Smooth muscle cell (in vitro differentiated cells): Measurements from ENCODE around the gene OPA1. TPM values are rescaled to one million over a fixed set of nuclear protein-coding genes. Genes with fewer than 3 reads are reported as not detected.

Experiments
- DNase-seq: peaks from one replicate; lab custom pipeline; 2025; ENCODE audit not compliant: unreplicated experiment; lab: John Stamatoyannopoulos, UW
- H2AFZ ChIP-seq: fragments of 200-600 bp; sonication (generic); 2 replicates; pipeline ENCODE4 v1.6.0; 2016; ENCODE audit warnings: antibody characterized with exemption, low read depth, mild to moderate bottlenecking
- H3F3A ChIP-seq: fragments of 200-600 bp; sonication (generic); 2 replicates; pipeline ENCODE4 v1.6.0; 2017; ENCODE audit warnings: antibody characterized with exemption, low read depth
- H3K27ac ChIP-seq: fragments of 200-600 bp; sonication (generic); 2 replicates; pipeline ENCODE4 v1.5.1; 2016; ENCODE audit warnings: low read depth, mild to moderate bottlenecking
- H3K27me3 ChIP-seq: fragments of 200-600 bp; sonication (generic); 2 replicates; pipeline ENCODE4 v1.6.1; 2016; ENCODE audit warnings: low read depth, mild to moderate bottlenecking
- H3K36me3 ChIP-seq: fragments of 200-600 bp; sonication (generic); 2 replicates; pipeline ENCODE4 v1.5.1; 2016; ENCODE audit warnings: low read depth
- H3K4me1 ChIP-seq: fragments of 200-600 bp; sonication (generic); 2 replicates; pipeline ENCODE4 v1.5.1; 2016; ENCODE audit warnings: low read depth
- H3K4me2 ChIP-seq: fragments of 200-600 bp; sonication (generic); 2 replicates; pipeline ENCODE4 v1.6.0; 2016; ENCODE audit warnings: mild to moderate bottlenecking
- H3K4me3 ChIP-seq: fragments of 200-600 bp; sonication (generic); 2 replicates; pipeline ENCODE4 v1.5.1; 2016; ENCODE audit warnings: mild to moderate bottlenecking
- H3K79me2 ChIP-seq: fragments of 200-600 bp; sonication (generic); 2 replicates; pipeline ENCODE4 v1.6.0; 2016; ENCODE audit warnings: low read depth, mild to moderate bottlenecking
- H3K9ac ChIP-seq: fragments of 200-600 bp; sonication (generic); 2 replicates; pipeline ENCODE4 v1.6.0; 2016; ENCODE audit warnings: low read depth
- H3K9me3 ChIP-seq: fragments of 200-600 bp; sonication (generic); replicated peaks from 2 replicates; pipeline ENCODE4 v1.5.1; 2016; ENCODE audit warnings: low read depth
- H4K20me1 ChIP-seq: fragments of 200-600 bp; sonication (generic); 2 replicates; pipeline ENCODE4 v1.6.0; 2016; ENCODE audit warnings: low read depth
- CTCF ChIP-seq: fragments of 200-600 bp; sonication (generic); IDR thresholded peaks from 2 replicates; pipeline ENCODE4 v1.5.1; 2017; ENCODE audit warnings: borderline replicate concordance, mild to moderate bottlenecking, antibody characterized with exemption; ENCODE audit not compliant: insufficient read depth, poor library complexity, severe bottlenecking
- WGBS: methylation state at CpG from one replicate; pipeline ENCODE4 v1.1.7; 2016; ENCODE audit warnings: low lambda C conversion rate; 5-methylcytosine and 5-hydroxymethylcytosine counted together
- polyA plus RNA-seq: library from polyadenylated mRNA; unstranded; fragments of >200 nt; fragmentation: Nextera tagmentation; extraction: Ambion mirVana; gene quantifications from 2 replicates; pipeline ENCODE4 v1.2.1, GENCODE V29; 2016
- total RNA-seq: library from RNA; depleted of rRNA; stranded (reverse); fragments of >200 nt; gene quantifications from 2 replicates; pipeline ENCODE4 v1.2.3, GENCODE V29; 2014

OPA1 gene
- total and polyA plus RNA-seq, 2 experiments from 2014 or later = 23.8 to 56.0 TPM

GRCh38 chr3:193563426-193563825, 29.6 kb upstream of the OPA1 start:
- Histone ChIP-seq H3K9me3 (no peaks in the 10 kb centered on the region), H3K79me2 (no peaks in the 10 kb centered on the region), H3K9ac (no peak overlapping the region), H3K27me3 (peaks cover 3% of the 10 kb centered on the region), H3K4me2 (no peak overlapping the region), H3K4me1 (no peaks in the 10 kb centered on the region), H2AFZ (no peak overlapping the region), H3K27ac (no peak overlapping the region), H3K36me3 (no peaks in the 10 kb centered on the region), H3F3A (no peaks in the 10 kb centered on the region), H3K4me3 (no peak overlapping the region), H4K20me1 (no peaks in the 10 kb centered on the region)
- no peak for TF ChIP-seq CTCF
- no peak for DNase-seq
- WGBS = 96% methylated on average over 3 of the region's 3 CpGs

- H2AFZ ChIP-seq = no peak overlapping the region
- DNase-seq = no peak
- WGBS = 85% methylated on average over 1 of the region's 1 CpG
Measured at GRCh38 chr3:193564012-193564411, 29.0 kb upstream of the OPA1 start.

GRCh38 chr3:193569119-193569518, 23.9 kb upstream of the OPA1 start:
- H2AFZ ChIP-seq = no peak overlapping the region
- no peaks in the 10 kb centered on the region for H3K79me2 ChIP-seq
- H3K4me1 ChIP-seq = no peaks in the 10 kb centered on the region
- no peak overlapping the region for H3K27ac ChIP-seq
- no peak for TF ChIP-seq CTCF
- peaks cover 6% of the 10 kb centered on the region for H3K27me3 ChIP-seq
- no peak for DNase-seq
- no peaks in the 10 kb centered on the region for H3K9me3 ChIP-seq
- no peak overlapping the region for H3K4me2 ChIP-seq
- no peaks in the 10 kb centered on the region for H4K20me1 ChIP-seq
- no peak overlapping the region for H3K4me3 ChIP-seq
- H3F3A ChIP-seq = no peaks in the 10 kb centered on the region
- H3K36me3 ChIP-seq = no peaks in the 10 kb centered on the region
- 93% methylated on average over 2 of the region's 2 CpGs for WGBS
- H3K9ac ChIP-seq = no peak overlapping the region

More at GRCh38 chr3:193564012-193564411, 29.0 kb upstream of the OPA1 start:
- no peaks in the 10 kb centered on the region for H3K9me3 ChIP-seq
- no peaks in the 10 kb centered on the region for H4K20me1 ChIP-seq
- H3K27me3 ChIP-seq = peaks cover 6% of the 10 kb centered on the region
- no peak overlapping the region for H3K27ac ChIP-seq
- no peak overlapping the region for H3K4me2 ChIP-seq
- no peak overlapping the region for H3K9ac ChIP-seq
- H3F3A ChIP-seq = no peaks in the 10 kb centered on the region
- no peak overlapping the region for H3K4me3 ChIP-seq
- no peaks in the 10 kb centered on the region for H3K4me1 ChIP-seq
- no peak for TF ChIP-seq CTCF
- no peaks in the 10 kb centered on the region for H3K36me3 ChIP-seq
- no peaks in the 10 kb centered on the region for H3K79me2 ChIP-seq

- H2AFZ ChIP-seq = no peak overlapping the region
- H3K9ac ChIP-seq = no peak overlapping the region
- no peaks in the 10 kb centered on the region for H4K20me1 ChIP-seq
- H3F3A ChIP-seq = no peaks in the 10 kb centered on the region
- no peak overlapping the region for H3K27ac ChIP-seq
- H3K4me2 ChIP-seq = no peak overlapping the region
- WGBS = 17% methylated on average over 10 of the region's 10 CpGs
- H3K4me1 ChIP-seq = no peaks in the 10 kb centered on the region
- TF ChIP-seq CTCF = peak; percentile 81
- no peaks in the 10 kb centered on the region for H3K79me2 ChIP-seq
- no peaks in the 10 kb centered on the region for H3K36me3 ChIP-seq
- no peak overlapping the region for H3K4me3 ChIP-seq
- no peaks in the 10 kb centered on the region for H3K9me3 ChIP-seq
- H3K27me3 ChIP-seq = peaks cover 6% of the 10 kb centered on the region
- no peak for DNase-seq
Measured at GRCh38 chr3:193572426-193572908, 20.5 kb upstream of the OPA1 start.
